ENCODE measurements around the gene TSC22D2. TPM values are rescaled to one million over a fixed set of nuclear protein-coding genes. Genes with fewer than 3 reads are reported as not detected.

TSC22D2 gene
- total and polyA plus RNA-seq, 7 donors, result 6.6 to 24.9 (median 14.6) TPM

DNA sequence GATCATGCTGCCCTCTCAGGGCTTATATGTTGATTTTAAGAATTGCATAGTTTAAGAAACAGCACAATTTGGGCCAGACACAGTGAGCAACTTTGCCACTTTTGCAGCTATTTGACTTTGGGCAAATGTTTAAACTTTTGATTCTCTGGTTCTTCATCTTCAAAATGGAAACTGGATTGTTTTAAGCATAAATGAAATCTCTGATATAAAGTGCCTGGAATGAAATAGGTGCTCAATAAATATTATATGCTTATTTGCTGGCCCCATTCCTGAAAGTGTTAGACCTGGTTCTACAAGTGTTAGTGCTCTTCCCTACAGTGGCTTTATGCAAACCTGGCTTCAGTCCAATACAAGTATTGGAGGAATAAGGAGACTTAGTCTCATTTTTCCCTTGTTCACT is 33.1 kb upstream of the TSC22D2 start:
- Histone ChIP-seq H3K27ac (no peak overlapping the region), H3K27me3 (no peaks in the 10 kb centered on the region), H3K4me3 (no peak overlapping the region), H3K9me3 (no peaks in the 10 kb centered on the region), H3K4me1 (peaks cover 0 to 23% (median 20%) of the 10 kb centered on the region in 4 donors), H3K36me3 (no peaks in the 10 kb centered on the region)
- no peak for DNase-seq
- intact Hi-C loops (cut with DNase I), result no loop called here
- TF ChIP-seq POLR2AphosphoS5 (IDR thresholded peaks at IDR 0.05), result no peak
- no peak for TF ChIP-seq EP300 (IDR thresholded peaks at IDR 0.05)
- no peak for TF ChIP-seq CTCF (IDR thresholded peaks at IDR 0.05)
- TF ChIP-seq POLR2A (IDR thresholded peaks at IDR 0.05), result no peak

- 41 to 53% methylated on average over 3 of the region's 3 CpGs for WGBS, 2 donors
- H3K27ac ChIP-seq, result peak overlapping the region in 1 of 4 donors; percentile 15
- intact Hi-C loops (cut with DNase I), result no loop called here
Measured at GRCh38 chr3:150376001-150376848, 31.9 kb upstream of the TSC22D2 start.

GRCh38 chr3:150377601-150378300 is 30.3 kb upstream of the TSC22D2 start:
- H3K4me1 ChIP-seq, result peaks cover 0 to under 1% (median 0%) of the 10 kb centered on the region in 4 donors
- 14 to 72% methylated on average over 1 of the region's 1 CpG for WGBS, 2 donors
- H3K27ac ChIP-seq, result no peak overlapping the region
- H3K4me3 ChIP-seq, result no peak overlapping the region
- H3K9me3 ChIP-seq, result no peaks in the 10 kb centered on the region
- TF ChIP-seq CTCF (IDR thresholded peaks at IDR 0.05) (no peak), EP300 (IDR thresholded peaks at IDR 0.05) (no peak), POLR2A (IDR thresholded peaks at IDR 0.05) (no peak), POLR2AphosphoS5 (IDR thresholded peaks at IDR 0.05) (no peak)
- H3K36me3 ChIP-seq, result no peaks in the 10 kb centered on the region
- no peaks in the 10 kb centered on the region for H3K27me3 ChIP-seq
- DNase-seq, result no peak
- intact Hi-C loops (cut with DNase I), result no loop called here

More at GRCh38 chr3:150376001-150376848, 31.9 kb upstream of the TSC22D2 start:
- no peaks in the 10 kb centered on the region for H3K36me3 ChIP-seq
- no peaks in the 10 kb centered on the region for H3K9me3 ChIP-seq
- no peak overlapping the region for H3K4me3 ChIP-seq
- no peak for DNase-seq
- H3K27me3 ChIP-seq, result no peaks in the 10 kb centered on the region
- TF ChIP-seq CTCF (IDR thresholded peaks at IDR 0.05) (no peak), POLR2AphosphoS5 (IDR thresholded peaks at IDR 0.05) (peak in 1 of 4 donors; percentile 25), EP300 (IDR thresholded peaks at IDR 0.05) (no peak), POLR2A (IDR thresholded peaks at IDR 0.05) (no peak)
- peaks cover 0 to 13% (median 8%) of the 10 kb centered on the region in 4 donors for H3K4me1 ChIP-seq

DNA sequence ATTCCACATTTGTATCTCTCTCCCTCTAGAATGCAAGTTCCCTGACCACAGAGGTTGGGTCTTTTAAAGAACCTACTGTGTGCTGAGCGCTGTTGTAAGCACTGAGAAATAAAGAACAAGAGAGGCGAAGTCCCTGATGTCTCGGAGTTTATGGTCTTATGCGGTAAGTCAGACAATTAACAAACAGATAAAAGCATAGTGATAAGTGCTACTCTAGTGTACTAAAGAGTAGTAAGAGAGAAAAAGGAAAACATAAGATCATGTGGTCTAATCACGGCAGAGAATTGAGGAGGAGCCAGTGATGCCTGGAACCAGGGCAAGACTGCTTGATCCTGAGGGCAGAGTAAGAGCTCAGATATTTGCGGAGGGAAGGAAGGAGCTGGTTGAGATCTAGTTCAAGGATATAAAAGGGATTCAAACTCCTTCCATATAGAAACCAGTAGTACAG is 29.8 kb upstream of the TSC22D2 start:
- intact Hi-C loops (cut with DNase I), result no loop called here
- Histone ChIP-seq H3K9me3 (no peaks in the 10 kb centered on the region), H3K36me3 (no peaks in the 10 kb centered on the region), H3K27me3 (no peaks in the 10 kb centered on the region), H3K4me1 (no peaks in the 10 kb centered on the region), H3K4me3 (no peak overlapping the region), H3K27ac (no peak overlapping the region)
- 66 to 90% methylated on average over 6 of the region's 6 CpGs for WGBS, 2 donors
- no peak for TF ChIP-seq POLR2A (IDR thresholded peaks at IDR 0.05)
- no peak for TF ChIP-seq EP300 (IDR thresholded peaks at IDR 0.05)
- no peak for TF ChIP-seq CTCF (IDR thresholded peaks at IDR 0.05)
- TF ChIP-seq POLR2AphosphoS5 (IDR thresholded peaks at IDR 0.05), result no peak
- no peak for DNase-seq

Data from sigmoid colon (tissue), 7 donors.